Keratinocyte (primary cell): Measurements from ENCODE around the gene EDEM1. TPM values are rescaled to one million over a fixed set of nuclear protein-coding genes. Genes with fewer than 3 reads are reported as not detected.

ENCODE experiments used
- DNase-seq: peaks from one replicate; pipeline ENCODE4 v3.0.0-alpha.2; 2011; ENCODE audit warnings: low read depth, missing footprints, low spot score
- FAIRE-seq: peaks from 2 replicates; lab custom pipeline; 2011; peaks lifted over from hg19 to GRCh38; lab: Jason Lieb, UNC
- H2AFZ ChIP-seq: 2 replicates; pipeline ENCODE4 v1.6.0; 2012; ENCODE audit warnings: low read length, control low read depth, inconsistent platforms; ENCODE audit not compliant: control insufficient read depth
- H3K27ac ChIP-seq: 2 replicates; pipeline ENCODE4 v1.5.1; 2011; ENCODE audit warnings: low read length; ENCODE audit not compliant: control insufficient read depth, insufficient read depth
- H3K27me3 ChIP-seq: 3 replicates; pipeline ENCODE4 v1.6.0; 2011; ENCODE audit warnings: low read length; ENCODE audit not compliant: control insufficient read depth, insufficient read depth; ENCODE audit errors: extremely low read depth
- H3K36me3 ChIP-seq, 2 experiments: 2 replicates in 1 of 2; 3 replicates in 1 of 2; pipeline ENCODE4 v1.5.1; 2011; ENCODE audit warnings: low read length in 2 of 2, mild to moderate bottlenecking in 1 of 2; ENCODE audit not compliant: control insufficient read depth in 2 of 2, insufficient read depth in 2 of 2; ENCODE audit errors: extremely low read depth in 1 of 2
- H3K4me1 ChIP-seq: 3 replicates; pipeline ENCODE4 v1.5.1; 2011; ENCODE audit warnings: low read length; ENCODE audit not compliant: control insufficient read depth, insufficient read depth; ENCODE audit errors: extremely low read depth
- H3K4me2 ChIP-seq: 3 replicates; pipeline ENCODE4 v1.6.0; 2011; ENCODE audit warnings: low read depth, low read length; ENCODE audit not compliant: control insufficient read depth, insufficient read depth; ENCODE audit errors: extremely low read depth
- H3K4me3 ChIP-seq, 3 experiments: fragments of 200-600 bp in 1 of 3; sonication (generic) in 1 of 3; 2 replicates in 2 of 3; 3 replicates in 1 of 3; pipeline ENCODE4 v1.5.1; 2011 to 2016; ENCODE audit warnings: low read length in 3 of 3, mild to moderate bottlenecking in 3 of 3, control low read depth in 2 of 3, inconsistent platforms in 1 of 3, low read depth in 1 of 3, mixed read lengths in 1 of 3, mixed run types in 1 of 3, moderate library complexity in 1 of 3; ENCODE audit not compliant: control insufficient read depth in 2 of 3, insufficient read depth in 2 of 3; ENCODE audit errors: extremely low read depth in 1 of 3
- H3K79me2 ChIP-seq: 2 replicates; pipeline ENCODE4 v1.6.0; 2012; ENCODE audit warnings: low read length; ENCODE audit not compliant: control insufficient read depth, insufficient read depth
- H3K9ac ChIP-seq: 3 replicates; pipeline ENCODE4 v1.6.0; 2011; ENCODE audit warnings: low read length; ENCODE audit not compliant: control insufficient read depth, insufficient read depth; ENCODE audit errors: extremely low read depth
- H3K9me1 ChIP-seq: 3 replicates; pipeline ENCODE4 v1.6.0; 2011; ENCODE audit warnings: low read length; ENCODE audit not compliant: control insufficient read depth, insufficient read depth; ENCODE audit errors: extremely low read depth
- H3K9me3 ChIP-seq: 2 replicates; pipeline ENCODE4 v1.5.1; 2012; ENCODE audit warnings: low read depth, low read length; ENCODE audit not compliant: control insufficient read depth
- H4K20me1 ChIP-seq: 3 replicates; pipeline ENCODE4 v1.6.0; 2011; ENCODE audit warnings: low read length; ENCODE audit not compliant: control insufficient read depth, insufficient read depth; ENCODE audit errors: extremely low read depth
- EZH2 ChIP-seq: IDR thresholded peaks from one replicate; pipeline ENCODE4 v1.6.1; 2012; ENCODE audit warnings: inconsistent platforms, mild to moderate bottlenecking, low read length, moderate library complexity
- dilution Hi-C: fragments of 300-500 bp; cut with MboI; formaldehyde crosslinking; loops from one replicate; pipeline ENCODE4 v1.7.0; 2020; ENCODE audit warnings: low sequenced_read_pairs; ENCODE audit not compliant: extremely low pct_ligation_motif_present
- polyA plus RNA-seq, 5 experiments: library from polyadenylated mRNA; depleted of rRNA in 3 of 5; stranded (reverse) in 3 of 5; stranded (forward) in 1 of 5; unstranded in 1 of 5; fragments of >200 nt; gene quantifications; 1 replicate in 1 of 5; 2 replicates in 3 of 5; 3 replicates in 1 of 5; pipeline versions ENCODE4 v1.2.1 to v1.2.3, GENCODE V29; 2011 to 2012; ENCODE audit warnings: missing spikeins in 2 of 5, low read depth in 1 of 5, low replicate concordance in 1 of 5
- TF ChIP-seq, protein P1 (sequence below), 3 experiments: IDR thresholded peaks in 1 of 3; conservative IDR thresholded peaks in 1 of 3; optimal IDR thresholded peaks in 1 of 3; 2 replicates in 2 of 3; 3 replicates in 1 of 3; pipeline versions ENCODE3 to v1.5.1; 2011; ENCODE audit warnings: low read length in 3 of 3, mild to moderate bottlenecking in 3 of 3, moderate library complexity in 2 of 3, control low read depth in 1 of 3, inconsistent platforms in 1 of 3; ENCODE audit not compliant: insufficient read depth in 2 of 3; ENCODE audit errors: extremely low read depth in 1 of 3

The EDEM1 gene
- polyA plus RNA-seq, 1 donor (not counting 4 experiments of a cell fraction or from before 2014, with no cell fraction given): 65.2 TPM

GRCh38 chr3:5169807-5170206, 17.7 kb upstream of the EDEM1 start:
- H3K9ac ChIP-seq: no peak overlapping the region
- FAIRE-seq: no peak

GRCh38 chr3:5170975-5171374, 16.5 kb upstream of the EDEM1 start:
- no peak for DNase-seq
- H4K20me1 ChIP-seq: no peaks in the 10 kb centered on the region
- H3K36me3 ChIP-seq: peaks cover 10 to 11% of the 10 kb centered on the region in 2 experiments
- H3K79me2 ChIP-seq: peaks cover 46% of the 10 kb centered on the region
- H3K9me3 ChIP-seq: no peaks in the 10 kb centered on the region
- H3K4me3 ChIP-seq: no peak overlapping the region
- FAIRE-seq: no peak
- TF ChIP-seq, protein P1, sequence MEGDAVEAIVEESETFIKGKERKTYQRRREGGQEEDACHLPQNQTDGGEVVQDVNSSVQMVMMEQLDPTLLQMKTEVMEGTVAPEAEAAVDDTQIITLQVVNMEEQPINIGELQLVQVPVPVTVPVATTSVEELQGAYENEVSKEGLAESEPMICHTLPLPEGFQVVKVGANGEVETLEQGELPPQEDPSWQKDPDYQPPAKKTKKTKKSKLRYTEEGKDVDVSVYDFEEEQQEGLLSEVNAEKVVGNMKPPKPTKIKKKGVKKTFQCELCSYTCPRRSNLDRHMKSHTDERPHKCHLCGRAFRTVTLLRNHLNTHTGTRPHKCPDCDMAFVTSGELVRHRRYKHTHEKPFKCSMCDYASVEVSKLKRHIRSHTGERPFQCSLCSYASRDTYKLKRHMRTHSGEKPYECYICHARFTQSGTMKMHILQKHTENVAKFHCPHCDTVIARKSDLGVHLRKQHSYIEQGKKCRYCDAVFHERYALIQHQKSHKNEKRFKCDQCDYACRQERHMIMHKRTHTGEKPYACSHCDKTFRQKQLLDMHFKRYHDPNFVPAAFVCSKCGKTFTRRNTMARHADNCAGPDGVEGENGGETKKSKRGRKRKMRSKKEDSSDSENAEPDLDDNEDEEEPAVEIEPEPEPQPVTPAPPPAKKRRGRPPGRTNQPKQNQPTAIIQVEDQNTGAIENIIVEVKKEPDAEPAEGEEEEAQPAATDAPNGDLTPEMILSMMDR (optimal IDR thresholded peaks at IDR 0.05 in 1 of 3, IDR thresholded peaks at IDR 0.05 in 1 of 3, conservative IDR thresholded peaks at IDR 0.05 in 1 of 3; ENCODE audit: extremely low read depth in 1 of 3, insufficient read depth in 2 of 3, low read length in 3 of 3): no peak
- no peak for TF ChIP-seq EZH2
- no peaks in the 10 kb centered on the region for H3K9me1 ChIP-seq
- no peaks in the 10 kb centered on the region for H3K27me3 ChIP-seq
- no peak overlapping the region for H3K9ac ChIP-seq
- dilution Hi-C loops: no loop called here
- H3K4me1 ChIP-seq: no peaks in the 10 kb centered on the region
- H3K27ac ChIP-seq: no peak overlapping the region
- H2AFZ ChIP-seq: no peak overlapping the region
- no peak overlapping the region for H3K4me2 ChIP-seq

More at GRCh38 chr3:5169807-5170206, 17.7 kb upstream of the EDEM1 start:
- Histone ChIP-seq H3K4me2 (no peak overlapping the region), H4K20me1 (peaks cover 5% of the 10 kb centered on the region), H3K27ac (no peak overlapping the region), H2AFZ (no peak overlapping the region), H3K36me3 (peaks cover 10% of the 10 kb centered on the region in 2 experiments), H3K27me3 (no peaks in the 10 kb centered on the region), H3K4me1 (no peaks in the 10 kb centered on the region), H3K9me3 (no peaks in the 10 kb centered on the region), H3K79me2 (peaks cover 58% of the 10 kb centered on the region), H3K9me1 (no peaks in the 10 kb centered on the region), H3K4me3 (no peak overlapping the region)
- TF ChIP-seq EZH2: no peak
- TF ChIP-seq, protein P1 (optimal IDR thresholded peaks at IDR 0.05 in 1 of 3, IDR thresholded peaks at IDR 0.05 in 1 of 3, conservative IDR thresholded peaks at IDR 0.05 in 1 of 3; ENCODE audit: extremely low read depth in 1 of 3, insufficient read depth in 2 of 3, low read length in 3 of 3): no peak
- DNase-seq: no peak
- dilution Hi-C loops: no loop called here
